ENCODE data around the gene PLXNA3. TPM values are rescaled to one million over a fixed set of nuclear protein-coding genes. Genes with fewer than 3 reads are reported as not detected.

Gene PLXNA3
- total RNA-seq, 1 experiment from 2014 or later = 36.3 TPM

GRCh38 chrX:154489182-154489581, 31.1 kb downstream of the PLXNA3 start:
- Mint-ChIP-seq H3K27me3 (ENCODE audit: low read depth) (peaks cover 5% of the 10 kb centered on the region; the same call in 1 of the 2 replicates), H3K4me1 (peaks cover 3 to 12% of the 10 kb centered on the region in 2 experiments; a peak in 3 of 4 replicates), H3K4me3 (peak overlapping the region in 1 of 2 experiments; percentile 80; a peak in 1 of 5 replicates), H3K36me3 (ENCODE audit: insufficient read depth in 1 of 3, low read depth in 3 of 3) (peaks cover 3 to 16% (median 14%) of the 10 kb centered on the region in 3 experiments; a peak in 6 of 7 replicates), H3K27ac (no peak overlapping the region), H3K9me3 (peaks cover 60 to 68% of the 10 kb centered on the region in 2 experiments)
- WGBS (ENCODE audit: extremely low coverage, insufficient read length, low lambda C conversion rate) = no CpG with 5 or more reads among the region's 4 CpGs
- Histone ChIP-seq H3K79me2 (ENCODE audit: insufficient read depth, low read length) (no peaks in the 10 kb centered on the region), H2BK5ac (ENCODE audit: insufficient read length, low read length) (no peak overlapping the region), H3K4me2 (ENCODE audit: insufficient read depth, insufficient read length, low read length) (no peak overlapping the region), H2BK120ac (ENCODE audit: low read depth, low read length, poor library complexity, severe bottlenecking) (no peak overlapping the region), H3K27ac (ENCODE audit: insufficient read length, low read depth, low read length) (no peak overlapping the region), H3K9ac (ENCODE audit: extremely low read depth, insufficient read length, low read length) (no peak overlapping the region), H3T11ph (ENCODE audit: low read length) (no peak overlapping the region), H3K4me1 (ENCODE audit: insufficient read depth, low read length) (no peaks in the 10 kb centered on the region; the same call in 1 of the 2 replicates), H4K91ac (ENCODE audit: insufficient read length, low read depth, low read length) (no peak overlapping the region), H2BK15ac (ENCODE audit: low read depth, low read length) (no peak overlapping the region), H3K23me2 (ENCODE audit: insufficient read length, low read depth, low read length, poor library complexity, severe bottlenecking) (no peaks in the 10 kb centered on the region), H2AFZ (ENCODE audit: low read length) (no peak overlapping the region), H2BK20ac (ENCODE audit: low read depth, low read length, poor library complexity, severe bottlenecking) (no peak overlapping the region), H3K14ac (ENCODE audit: insufficient read depth, low read length) (no peak overlapping the region), H3K56ac (ENCODE audit: insufficient read length, low read depth, low read length) (no peak overlapping the region), H2AK5ac (ENCODE audit: insufficient read length, low read length) (no peak overlapping the region), H3K9me3 (ENCODE audit: control insufficient read depth, low read depth, low read length) (peaks cover 40% of the 10 kb centered on the region), H3K18ac (ENCODE audit: insufficient read length, low read depth, low read length) (no peak overlapping the region), H3K4ac (ENCODE audit: low read depth, low read length) (no peak overlapping the region), H2BK12ac (ENCODE audit: insufficient read length, low read depth, low read length) (no peak overlapping the region), H4K5ac (ENCODE audit: insufficient read length, low read depth, low read length) (no peak overlapping the region), H4K20me1 (ENCODE audit: control insufficient read depth, insufficient read depth, insufficient read length) (no peaks in the 10 kb centered on the region), H3K79me1 (ENCODE audit: insufficient read depth, low read depth, low read length, poor library complexity, severe bottlenecking) (no peaks in the 10 kb centered on the region), H3K27me3 (ENCODE audit: insufficient read depth, low read length) (no peaks in the 10 kb centered on the region), H4K8ac (replicated peaks; ENCODE audit: insufficient read length, low read depth, low read length) (no peak overlapping the region), H3K23ac (ENCODE audit: insufficient read length, low read depth, low read length) (no peak overlapping the region)
- DNase-seq = no peak
- no peak for TF ChIP-seq CTCF (conservative IDR thresholded peaks at IDR 0.05)
